Measurements from ENCODE around the gene PER2.
"Not testable (repeated sequence)": the region's sequence is repeated elsewhere in the genome, so short reads cannot be mapped to it uniquely, and the experiment has no call there.

The PER2 gene

DNA sequence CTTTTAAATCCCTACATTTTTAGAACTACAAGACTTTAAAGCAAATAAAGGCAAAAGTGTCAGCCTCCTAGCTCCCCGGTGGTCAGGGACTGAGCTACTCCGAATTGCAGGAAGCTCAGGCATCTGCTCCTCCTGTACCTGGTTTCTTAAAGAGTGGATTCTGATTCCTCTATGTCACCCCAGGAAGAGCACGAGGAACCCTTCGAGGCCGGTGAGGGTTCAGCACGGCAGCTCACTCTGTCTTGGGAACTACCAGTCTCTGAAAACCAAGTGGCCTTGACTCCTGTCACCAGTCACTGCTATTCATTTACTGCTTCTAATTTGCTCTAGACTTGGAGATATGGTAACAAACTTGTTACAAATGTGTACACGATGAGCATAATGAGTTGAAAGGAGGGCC, 2.3 kb downstream of the PER2 start:
- DNase-seq = no peak

DNA sequence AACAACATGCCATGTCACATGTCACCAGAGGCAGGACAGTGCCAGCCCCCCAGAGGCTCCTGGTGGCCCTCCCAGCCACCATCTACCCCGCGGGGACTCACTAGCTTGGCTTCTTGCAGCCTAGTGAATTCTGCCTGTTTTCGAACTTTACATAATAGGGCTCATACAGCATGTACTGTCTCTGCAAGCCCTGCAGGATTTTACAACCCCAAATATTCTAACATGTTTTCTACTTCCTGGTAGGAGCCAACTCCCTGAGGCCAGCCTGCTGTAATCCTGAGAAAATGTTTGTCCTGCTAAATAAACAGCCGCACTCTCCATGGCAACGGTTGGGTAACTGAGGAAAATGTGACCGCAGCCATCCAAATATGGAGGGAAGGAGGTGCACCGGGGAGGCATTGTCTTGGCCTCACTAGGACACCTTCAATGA, 2.7 kb downstream of the PER2 start:
- DNase-seq = peak; percentile 72

DNA sequence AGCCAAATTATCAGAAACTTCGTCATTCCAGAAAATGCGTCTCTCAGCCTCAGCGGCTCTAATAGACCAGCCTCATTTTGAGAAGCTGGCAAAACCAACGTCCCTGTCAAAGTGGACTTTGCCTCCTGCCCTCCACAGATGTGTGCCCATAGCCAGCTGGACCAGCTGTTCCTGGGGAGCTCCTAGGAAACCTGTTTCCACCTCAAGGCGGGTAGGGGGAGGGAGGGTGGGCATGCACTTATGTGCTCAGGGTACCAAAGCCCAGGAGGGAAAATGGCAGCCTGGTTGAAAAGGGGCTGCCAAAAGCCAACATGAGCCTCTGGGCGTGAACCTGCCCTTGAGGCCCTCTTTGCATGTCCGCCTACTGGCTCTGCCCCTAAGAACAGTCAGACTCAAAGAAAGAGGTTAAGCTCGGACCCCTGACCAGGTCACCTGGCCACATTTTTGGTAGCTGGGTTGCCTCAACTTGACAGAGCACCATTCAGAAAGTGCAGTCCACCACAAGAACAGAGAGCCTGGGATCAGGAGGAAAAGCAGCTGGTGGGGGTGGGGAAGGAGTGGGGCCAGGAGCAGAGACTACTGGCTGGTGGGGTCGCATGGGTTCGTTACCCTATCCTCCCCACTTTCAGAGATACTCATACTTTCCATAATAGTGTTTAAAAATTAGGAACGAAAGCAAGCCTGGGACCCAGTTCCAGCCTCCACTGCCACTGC, 3.5 kb downstream of the PER2 start:
- no peak for DNase-seq

DNA sequence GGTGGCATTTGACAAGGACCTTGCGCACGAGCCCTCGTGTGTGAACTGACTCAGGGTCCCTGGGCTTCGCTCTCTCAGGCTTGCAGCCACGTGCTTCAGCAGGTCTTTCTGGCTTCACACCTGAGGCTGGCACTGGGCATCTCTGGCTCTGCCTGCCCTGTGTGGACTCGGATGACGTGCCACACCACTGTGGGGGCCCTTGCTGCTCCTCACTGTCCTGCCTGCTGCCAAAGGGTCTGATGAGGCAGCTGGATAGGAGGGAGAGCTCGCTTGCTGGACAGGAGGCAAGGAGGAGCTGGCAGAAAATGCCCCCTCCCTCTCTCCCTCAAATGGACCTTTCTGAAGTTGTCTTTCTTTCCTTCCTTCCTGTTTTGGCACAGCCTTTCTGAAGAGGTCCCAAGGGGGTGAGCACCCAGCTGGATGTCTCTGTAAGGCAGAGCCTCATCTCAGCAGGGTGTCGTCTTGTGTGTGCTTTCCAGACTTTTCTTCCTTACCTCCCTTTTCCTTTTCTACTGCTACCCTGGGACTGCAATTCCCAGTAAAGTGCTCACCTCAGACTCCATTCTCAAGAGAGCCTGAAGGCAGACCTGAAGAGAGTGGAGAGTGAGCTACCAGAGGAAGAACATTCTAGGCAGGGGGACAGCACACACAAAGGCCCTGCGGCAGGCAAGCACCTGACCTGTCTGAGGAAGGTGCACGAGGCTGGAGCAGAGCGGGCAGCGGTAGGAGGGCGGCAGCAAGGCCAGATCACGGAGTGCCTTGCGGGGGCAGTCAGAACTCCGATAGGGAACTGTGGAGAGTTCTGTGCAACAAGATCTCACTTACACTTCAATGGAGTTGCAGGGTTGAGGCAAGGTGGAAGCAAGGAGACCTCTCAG, 5.3 kb downstream of the PER2 start:
- no peak for DNase-seq

DNA sequence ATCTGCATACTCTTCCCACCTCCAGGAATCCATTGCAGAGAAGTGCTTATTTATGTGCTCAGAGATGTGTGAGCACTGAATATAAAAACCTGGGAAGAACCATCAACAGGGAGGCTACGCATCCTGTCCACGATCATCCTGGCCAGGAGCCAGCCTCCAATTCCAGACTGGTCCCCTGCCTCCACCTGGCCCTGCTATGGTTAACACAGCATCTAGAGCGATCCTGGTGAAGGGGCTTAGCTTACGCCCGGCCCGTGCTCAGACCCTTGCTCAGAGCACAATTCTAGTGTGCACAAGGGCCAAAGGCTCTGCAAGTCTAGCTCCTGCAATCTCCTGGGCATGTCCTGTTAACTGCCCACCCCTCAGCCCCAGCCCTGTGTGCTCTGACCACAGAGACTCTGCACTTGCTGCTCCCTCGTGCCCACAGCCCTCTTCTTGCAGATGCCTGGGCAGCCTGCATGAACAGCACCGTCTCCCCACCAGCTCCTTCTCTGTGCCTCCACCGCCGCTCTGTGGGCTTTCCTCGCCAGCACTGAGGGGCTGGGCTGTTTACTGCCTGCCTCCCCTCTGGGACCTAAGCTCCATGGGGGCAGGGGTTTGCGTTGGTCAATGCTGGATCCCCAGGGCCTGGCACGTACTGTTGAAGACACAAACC, 6.5 kb downstream of the PER2 start:
- no peak for DNase-seq

DNA sequence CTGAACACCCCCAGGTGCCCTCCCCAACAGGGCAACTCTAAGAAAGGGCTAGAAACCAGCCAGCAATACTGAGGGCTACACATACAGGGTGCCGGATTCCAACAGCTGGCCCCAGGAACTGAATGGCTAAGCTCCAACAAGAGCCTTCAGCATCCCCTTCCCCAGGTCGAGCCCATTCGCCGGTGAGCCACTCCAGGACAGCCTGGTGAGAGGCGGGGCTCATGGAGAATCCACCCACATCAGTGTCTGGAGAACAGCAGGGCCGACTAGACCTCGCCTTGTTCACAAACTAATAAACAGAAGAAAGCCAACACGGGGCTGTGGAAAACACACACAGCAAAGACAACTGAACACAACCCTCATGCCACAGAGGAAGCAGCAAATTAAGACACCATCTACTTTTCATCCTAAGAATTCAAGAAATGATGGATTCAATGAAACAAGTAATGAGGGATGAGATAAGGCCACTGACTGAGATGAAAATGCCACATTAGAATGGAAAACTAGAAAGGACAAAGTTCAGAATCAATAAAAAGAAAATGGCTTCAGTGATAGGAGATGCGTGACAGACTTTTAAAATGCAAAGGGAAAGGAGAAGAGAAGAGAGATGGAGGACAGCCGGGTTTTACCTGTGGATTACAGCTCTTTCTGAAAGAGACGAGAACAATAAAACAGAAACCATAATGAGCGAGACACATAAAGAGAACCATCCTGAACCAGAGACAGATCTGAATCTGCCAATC, 8.2 kb downstream of the PER2 start:
- no peak for DNase-seq

DNA sequence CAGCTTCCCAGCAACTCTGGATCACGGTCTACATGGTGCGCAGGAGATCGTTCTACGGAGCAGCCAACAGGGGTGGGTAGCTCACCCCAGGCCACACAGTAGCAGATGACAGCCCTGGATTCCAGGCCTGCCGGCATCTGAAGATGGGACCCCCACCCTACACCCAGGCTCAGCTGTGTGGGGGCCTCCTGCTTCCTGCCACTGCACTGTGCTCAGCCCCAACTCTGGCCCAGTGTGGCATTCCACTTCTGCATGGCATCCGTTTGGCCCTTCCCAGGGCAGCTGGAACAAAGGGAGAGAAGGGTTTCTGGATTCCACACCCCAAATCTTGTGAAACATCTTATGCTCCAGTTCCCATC, 9.1 kb downstream of the PER2 start:
- no peak for DNase-seq

DNA sequence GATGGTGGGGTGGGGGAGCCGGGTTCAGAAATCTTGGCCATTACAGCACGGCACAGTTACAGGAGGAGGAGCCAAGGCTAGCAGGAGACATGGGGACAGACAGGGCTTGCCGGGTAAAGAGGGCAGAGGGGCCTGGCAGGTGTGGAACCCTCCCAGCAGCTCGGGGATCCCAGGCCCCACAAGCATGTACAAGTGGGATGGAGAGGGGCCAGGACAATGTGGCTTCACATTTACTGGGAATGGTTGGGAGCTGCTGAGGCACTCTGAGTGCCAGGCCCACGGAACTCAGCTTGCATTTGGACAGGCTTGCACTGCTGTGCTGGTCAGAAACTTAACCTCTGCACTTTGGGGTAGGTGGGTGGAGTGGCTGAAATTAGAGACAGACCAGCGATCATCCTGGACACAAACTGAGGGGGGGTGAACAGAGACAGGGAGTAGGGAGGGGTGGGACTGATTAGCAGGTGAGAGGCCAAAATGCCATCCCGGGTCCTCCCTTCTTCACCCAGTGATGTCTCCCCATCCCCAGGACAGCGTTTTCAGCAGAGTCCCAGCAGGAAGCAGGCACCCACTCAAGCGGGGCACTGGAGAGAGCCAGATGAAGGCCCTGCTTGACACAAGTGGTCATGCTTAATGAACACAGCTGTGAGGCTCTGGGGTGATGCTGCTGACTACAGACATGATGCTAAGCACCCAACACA, 9.6 kb downstream of the PER2 start:
- no peak for DNase-seq

DNA sequence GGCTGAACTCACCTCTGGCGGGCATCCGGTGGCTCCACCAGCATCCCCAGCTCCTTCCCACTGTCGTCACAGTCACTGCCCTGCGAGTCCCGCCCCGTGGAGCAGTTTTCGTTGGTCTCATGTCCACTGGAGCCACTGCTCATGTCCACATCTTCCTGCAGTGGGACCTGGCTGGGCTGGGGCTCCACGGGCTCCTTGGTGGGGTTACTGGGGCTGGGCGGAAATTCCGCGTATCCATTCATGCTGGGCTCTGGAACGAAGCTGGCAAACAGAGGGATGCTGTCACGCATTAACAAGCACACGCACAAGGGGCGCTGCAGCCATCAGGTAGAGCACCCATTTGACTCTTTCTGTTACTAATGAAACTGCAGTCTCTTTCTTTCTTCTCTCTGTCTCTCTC, 10.7 kb downstream of the PER2 start:
- no peak for DNase-seq

DNA sequence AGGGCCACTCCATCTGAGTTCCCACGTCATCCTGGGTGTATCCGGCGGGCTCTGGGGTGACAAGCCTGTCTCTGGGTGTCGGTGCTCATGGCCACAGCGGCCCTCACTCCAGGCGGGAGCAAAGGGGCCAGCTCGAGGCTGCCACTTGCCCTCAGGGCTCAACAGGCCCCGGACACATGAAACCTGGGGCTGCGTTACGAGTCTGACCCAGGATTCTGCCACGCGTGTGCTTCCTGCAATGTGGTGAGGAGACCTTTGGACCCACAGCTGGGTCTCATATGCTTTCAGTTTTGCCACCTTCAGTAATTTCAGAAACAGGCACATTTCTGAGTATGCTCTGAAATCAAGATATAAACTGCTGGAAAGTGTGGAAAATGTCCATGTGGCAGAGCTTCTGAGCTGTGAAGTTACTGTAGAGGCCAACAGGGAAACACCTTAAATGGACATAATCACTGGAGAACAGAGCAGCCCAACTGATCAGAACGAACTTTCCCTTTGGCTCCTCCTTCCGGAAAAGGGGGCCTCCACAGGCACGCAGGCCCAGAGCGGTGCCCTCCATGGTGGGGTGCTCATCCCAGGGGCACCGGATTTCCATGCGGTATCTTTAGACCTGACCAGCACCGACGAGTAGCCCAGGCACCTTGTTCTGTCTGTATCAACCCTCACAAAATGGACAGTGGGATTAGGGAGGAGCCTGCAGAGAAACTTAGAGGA, 14.1 kb downstream of the PER2 start:
- DNase-seq = no peak

DNA sequence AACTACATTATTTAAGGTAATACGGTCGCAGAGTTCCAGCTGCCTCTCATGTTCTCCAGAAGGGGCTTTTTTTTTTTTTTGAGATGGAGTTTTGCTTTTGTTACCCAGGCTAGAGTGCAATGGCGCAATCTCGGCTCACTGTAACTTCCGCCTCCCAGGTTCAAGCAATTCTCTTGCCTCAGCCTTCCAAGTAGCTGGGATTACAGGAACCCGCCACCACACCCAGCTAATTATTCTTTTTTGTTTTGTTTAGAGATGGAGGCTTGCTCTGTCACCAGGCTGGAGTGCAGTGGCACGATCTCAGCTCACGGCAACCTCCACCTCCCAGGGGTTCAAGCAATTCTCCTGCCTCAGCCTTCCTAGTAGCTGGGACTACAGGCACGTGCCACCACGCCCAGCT, 15.0 kb downstream of the PER2 start:
- DNase-seq = not testable (repeated sequence)

DNA sequence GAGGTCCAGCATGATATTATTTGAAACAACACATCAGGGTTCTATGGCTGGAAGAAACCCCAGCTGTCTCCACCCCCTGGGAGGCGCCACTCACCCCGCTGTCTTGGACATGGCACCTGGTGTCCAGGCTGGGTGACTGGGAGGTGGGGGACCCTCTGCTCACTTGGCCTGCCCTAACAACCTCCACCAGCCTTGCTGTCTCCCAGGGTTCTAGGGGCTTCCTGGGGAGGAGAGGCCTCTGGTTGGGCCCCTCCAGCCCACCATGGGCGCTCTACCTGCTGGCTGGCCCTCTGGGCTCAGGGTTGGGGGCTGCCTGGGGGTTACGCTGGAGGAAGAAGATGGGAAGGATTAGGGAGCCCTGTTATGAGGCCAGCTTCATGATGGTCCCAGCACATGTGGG, 16.3 kb downstream of the PER2 start:
- no peak for DNase-seq

DNA sequence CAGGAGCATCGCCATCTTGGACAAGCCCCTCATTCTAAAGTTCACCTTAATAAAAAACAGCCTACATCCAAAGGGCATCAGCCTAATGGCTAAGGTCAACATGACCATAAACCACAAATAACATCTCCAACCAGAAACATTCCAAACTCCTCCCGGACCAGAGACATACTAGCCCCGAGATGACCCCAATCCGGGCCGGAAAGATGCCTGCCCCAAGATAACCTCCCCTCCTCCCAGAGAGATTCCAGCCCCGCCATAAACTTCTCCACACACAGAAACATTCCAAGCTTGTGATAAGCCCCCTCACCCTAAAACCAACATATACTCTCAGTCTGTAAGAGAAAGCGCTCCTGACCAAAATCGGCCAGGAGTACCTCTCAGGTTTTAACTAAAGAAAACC, 16.7 kb downstream of the PER2 start:
- not testable (repeated sequence) for DNase-seq

DNA sequence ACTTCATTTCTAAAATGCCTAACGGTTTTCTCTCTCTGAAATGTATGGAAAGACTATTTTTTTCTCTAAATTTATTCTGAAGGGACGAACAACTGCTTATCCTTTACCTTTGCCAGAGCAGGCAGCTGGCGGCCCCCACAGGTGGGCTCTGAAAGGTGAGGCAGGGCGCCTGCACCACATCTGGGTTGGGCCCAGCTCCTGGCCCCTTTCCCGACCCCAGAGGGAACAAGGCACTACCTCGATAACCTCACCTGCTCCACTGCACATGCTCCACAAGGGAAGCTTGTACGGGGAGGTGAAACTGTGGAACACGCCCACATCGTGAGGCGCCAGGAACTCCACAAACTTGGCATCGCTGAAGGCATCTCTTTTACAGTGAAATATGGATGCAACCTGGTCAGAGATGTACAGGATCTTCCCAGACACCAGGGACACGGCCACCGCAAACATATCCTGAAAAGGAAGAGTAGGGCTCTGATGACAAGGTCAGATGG, 17.3 kb downstream of the PER2 start:
- no peak for DNase-seq

DNA sequence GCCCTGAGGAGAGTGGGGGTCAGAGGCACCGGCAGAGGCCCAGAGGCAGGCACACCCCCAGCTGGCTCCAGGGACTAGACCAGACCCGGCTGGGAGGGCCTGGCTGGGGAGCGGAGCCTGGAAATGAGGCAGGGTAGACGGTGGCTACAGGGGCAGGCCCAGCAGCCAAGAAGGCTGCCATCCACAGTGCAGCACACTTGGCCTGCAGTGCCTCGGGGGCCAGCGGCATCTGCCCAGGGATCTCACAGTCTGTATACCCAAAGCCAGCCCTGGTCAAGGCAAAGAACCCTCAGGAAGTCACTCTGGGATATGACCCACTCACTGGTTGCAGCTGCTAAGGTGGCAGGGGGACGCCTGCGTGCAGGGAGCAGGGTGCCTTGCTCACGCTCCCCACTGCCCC, 17.8 kb downstream of the PER2 start:
- no peak for DNase-seq

DNA sequence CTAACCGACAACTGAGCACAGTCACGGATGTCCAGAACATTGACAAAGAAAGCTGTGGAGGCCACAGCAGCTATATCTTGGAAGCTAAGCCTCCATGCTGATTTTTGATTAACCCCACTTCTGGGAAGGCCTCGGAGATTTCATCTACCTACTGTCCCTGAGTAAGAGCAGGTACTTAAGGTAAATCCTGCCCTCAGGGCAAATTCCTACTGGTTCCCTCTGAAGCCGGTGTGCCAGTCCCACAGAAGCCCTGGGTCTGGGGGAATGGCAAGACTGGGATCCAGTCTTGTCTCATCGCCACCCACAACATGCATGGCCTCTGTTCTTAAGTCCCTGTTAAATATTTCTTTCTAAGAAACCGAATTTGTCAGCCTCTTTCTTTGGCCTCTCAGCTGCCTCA, 18.7 kb downstream of the PER2 start:
- DNase-seq = no peak

DNA sequence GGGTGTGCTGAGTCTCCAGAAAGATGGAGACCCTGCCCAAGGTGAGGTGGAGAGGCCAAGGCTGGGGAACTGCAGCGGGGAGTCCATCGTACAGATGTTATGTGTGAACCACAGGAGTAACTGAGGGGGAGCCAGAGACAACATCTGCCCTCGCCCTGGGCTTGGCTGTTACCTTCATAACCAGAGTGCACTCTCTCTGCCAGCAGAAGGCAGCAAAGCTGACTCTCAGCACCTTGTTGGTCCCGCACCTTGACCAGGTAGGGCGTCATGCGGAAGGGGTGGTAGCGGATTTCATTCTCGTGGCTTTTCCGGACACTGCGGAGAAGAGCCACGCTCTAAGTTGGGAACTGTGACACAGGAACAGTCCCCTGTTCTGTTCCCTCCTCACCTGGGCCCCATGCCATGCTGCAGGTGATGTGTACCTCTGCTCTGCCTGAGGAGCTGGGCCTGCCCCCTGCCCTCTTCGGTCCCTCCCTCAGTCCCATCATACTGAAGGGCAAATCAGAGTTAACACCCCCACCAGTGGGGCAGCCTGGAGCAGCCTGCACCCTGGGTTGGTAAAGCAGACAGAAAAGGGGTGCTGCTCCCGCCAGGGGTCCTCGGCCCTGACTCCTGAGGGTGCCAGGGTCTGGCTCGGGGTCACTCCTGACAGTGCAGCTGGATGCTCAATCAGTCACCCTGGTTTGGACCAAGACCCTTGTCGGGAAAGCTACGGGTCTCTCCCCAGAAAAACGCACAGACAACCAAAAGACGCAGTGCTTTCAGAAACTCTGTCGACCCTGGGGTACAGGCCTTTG, 20.3 kb downstream of the PER2 start:
- no peak for DNase-seq

DNA sequence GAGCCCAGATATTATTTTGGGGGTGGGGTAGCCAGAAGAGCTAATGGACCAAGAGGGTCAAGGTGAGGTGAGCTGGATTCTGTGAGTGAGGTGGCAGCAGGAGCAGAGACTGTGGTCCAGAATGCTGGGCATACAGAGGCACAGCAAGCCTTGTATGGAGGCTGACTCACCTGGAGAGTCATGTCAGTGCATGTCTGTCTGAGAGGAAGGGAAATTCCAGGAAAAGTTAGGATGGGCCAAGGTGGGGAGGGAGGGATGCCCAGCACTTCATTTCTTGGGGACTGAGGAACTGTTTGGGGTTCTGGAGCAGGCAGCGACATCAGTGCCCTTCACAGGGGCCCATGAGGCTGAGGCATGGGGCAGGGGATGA, 21.1 kb downstream of the PER2 start:
- no peak for DNase-seq

DNA sequence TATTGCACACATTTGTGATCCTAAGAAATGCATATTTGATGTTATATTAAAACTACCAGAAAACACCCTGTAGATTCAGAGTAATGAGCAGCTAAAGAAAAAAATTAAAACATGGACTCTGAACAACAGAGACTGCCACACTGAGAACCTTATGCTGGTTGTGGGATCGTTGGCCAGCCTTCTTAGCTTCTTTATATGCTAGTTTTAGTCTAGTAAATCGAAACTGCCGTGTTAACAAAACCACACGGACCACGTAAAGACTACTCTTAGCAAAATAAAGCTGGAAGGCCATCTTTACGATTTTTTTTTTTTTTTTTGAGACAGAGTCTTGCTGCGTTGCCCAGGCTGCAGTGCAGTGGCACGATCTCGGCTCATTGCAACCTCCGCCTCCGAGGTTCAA, 22.8 kb downstream of the PER2 start:
- DNase-seq = no peak

DNA sequence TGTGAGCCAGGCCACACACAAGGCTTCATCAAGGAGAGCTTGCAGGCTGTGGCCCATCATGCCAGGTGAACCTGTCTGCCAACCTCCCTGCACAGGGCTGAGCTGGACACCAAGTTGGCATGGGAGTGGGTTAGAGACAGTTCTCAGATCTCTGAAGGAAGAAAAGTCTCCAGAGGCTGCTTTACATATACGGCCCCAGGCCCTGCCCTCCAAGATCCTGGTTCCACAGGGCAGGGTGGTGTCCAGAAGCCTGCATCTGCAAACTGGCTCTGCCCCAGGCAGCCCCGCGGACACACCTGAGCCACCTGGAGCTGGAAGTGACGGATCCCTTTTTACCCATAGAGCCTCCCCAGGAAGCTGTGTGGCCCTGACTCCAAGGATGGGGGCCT, 24.3 kb downstream of the PER2 start:
- DNase-seq = no peak
